GM23338 (cell line): ENCODE data around the gene RBM33. TPM values are rescaled to one million over a fixed set of nuclear protein-coding genes. Genes with fewer than 3 reads are reported as not detected.

Source experiments
- ATAC-seq: fragments of 200-7000 bp; cut with Tn5 transposase; 3 replicates; pipeline ENCODE4 v1.9.1; 2020
- DNase-seq: peaks from one replicate; pipeline ENCODE4 v3.0.0-alpha.2; 2015; ENCODE audit warnings: low spot score
- H2AFZ ChIP-seq: fragments of 200-600 bp; sonication (generic); 2 replicates; pipeline ENCODE4 v1.8.0; 2016; ENCODE audit warnings: antibody characterized with exemption, mild to moderate bottlenecking, moderate library complexity
- H3F3A ChIP-seq: fragments of 200-600 bp; sonication (generic); replicated peaks from 2 replicates; pipeline ENCODE4 v1.8.0; 2017; ENCODE audit warnings: antibody characterized with exemption, mixed run types, low read depth
- H3K27ac ChIP-seq: fragments of 200-600 bp; sonication (generic); 2 replicates; pipeline ENCODE4 v1.6.1; 2016; ENCODE audit warnings: low read depth
- H3K27me3 ChIP-seq: fragments of 200-600 bp; sonication (generic); 2 replicates; pipeline ENCODE4 v1.8.0; 2016; ENCODE audit warnings: mild to moderate bottlenecking, mixed run types, moderate library complexity; ENCODE audit not compliant: insufficient read depth
- H3K36me3 ChIP-seq: fragments of 200-600 bp; sonication (generic); 2 replicates; pipeline ENCODE4 v1.8.0; 2016; ENCODE audit warnings: mild to moderate bottlenecking; ENCODE audit not compliant: insufficient read depth
- H3K4me1 ChIP-seq: fragments of 200-600 bp; sonication (generic); 2 replicates; pipeline ENCODE4 v1.8.0; 2016; ENCODE audit warnings: mild to moderate bottlenecking, moderate library complexity; ENCODE audit not compliant: insufficient read depth
- H3K4me2 ChIP-seq: fragments of 200-600 bp; sonication (generic); 2 replicates; pipeline ENCODE4 v1.7.1; 2017; ENCODE audit warnings: mixed run types
- H3K4me3 ChIP-seq: fragments of 200-600 bp; sonication (generic); 2 replicates; pipeline ENCODE4 v1.6.1; 2016; ENCODE audit warnings: mixed run types
- H3K79me2 ChIP-seq: fragments of 200-600 bp; sonication (generic); replicated peaks from 2 replicates; pipeline ENCODE4 v1.8.0; 2017; ENCODE audit warnings: mild to moderate bottlenecking; ENCODE audit not compliant: insufficient read depth
- H3K9me2 ChIP-seq: fragments of 200-600 bp; sonication (generic); 2 replicates; pipeline ENCODE4 v1.8.0; 2017; ENCODE audit not compliant: insufficient read depth
- H4K20me1 ChIP-seq: fragments of 200-600 bp; sonication (generic); replicated peaks from 2 replicates; pipeline ENCODE4 v1.8.0; 2017; ENCODE audit warnings: mild to moderate bottlenecking; ENCODE audit not compliant: insufficient read depth
- H3K27ac Mint-ChIP-seq: 2 replicates; pipeline ENCODE4 v1.8.0; 2020; ENCODE audit warnings: inconsistent platforms, mild to moderate bottlenecking, moderate library complexity, mixed read lengths
- H3K27me3 Mint-ChIP-seq: 3 replicates; pipeline ENCODE4 v1.8.0; 2022; ENCODE audit warnings: low read depth, mild to moderate bottlenecking, moderate library complexity, mixed read lengths, inconsistent platforms; ENCODE audit not compliant: insufficient read depth, poor library complexity
- H3K36me3 Mint-ChIP-seq: 3 replicates; pipeline ENCODE4 v1.8.0; 2021; ENCODE audit warnings: low read depth, mild to moderate bottlenecking, inconsistent platforms, moderate library complexity, mixed read lengths
- H3K4me1 Mint-ChIP-seq: 3 replicates; pipeline ENCODE4 v1.8.0; 2020; ENCODE audit warnings: mild to moderate bottlenecking, inconsistent platforms, mixed read lengths
- H3K4me3 Mint-ChIP-seq: 3 replicates; pipeline ENCODE4 v1.8.0; 2021; ENCODE audit warnings: moderate library complexity, mild to moderate bottlenecking, inconsistent platforms, mixed read lengths
- H3K9me3 Mint-ChIP-seq: 3 replicates; pipeline ENCODE4 v1.8.0; 2020; ENCODE audit warnings: moderate library complexity, mild to moderate bottlenecking, inconsistent platforms, mixed read lengths
- CREB1 ChIP-seq: fragments of 250-450 bp; sonication (Bioruptor Pico); IDR thresholded peaks from 2 replicates; pipeline ENCODE4 v1.5.0; 2020; ENCODE audit warnings: low read depth, mild to moderate bottlenecking, moderate library complexity
- EZH2 ChIP-seq: fragments of 200-600 bp; sonication (generic); IDR thresholded peaks from one replicate; pipeline ENCODE4 v1.8.0; 2017; ENCODE audit warnings: antibody characterized with exemption, mild to moderate bottlenecking, low read depth; ENCODE audit not compliant: unreplicated experiment
- EZH2phosphoT487 ChIP-seq: fragments of 200-600 bp; sonication (generic); IDR thresholded peaks from one replicate; pipeline ENCODE4 v1.8.1; 2018; ENCODE audit warnings: antibody characterized with exemption; ENCODE audit not compliant: unreplicated experiment
- NANOG ChIP-seq: IDR thresholded peaks from 2 replicates; pipeline ENCODE4 v1.6.1; 2016; ENCODE audit warnings: antibody characterized with exemption, borderline replicate concordance
- POLR2AphosphoS5 ChIP-seq: IDR thresholded peaks from 2 replicates; pipeline ENCODE4 v1.6.1; 2016; ENCODE audit warnings: antibody characterized with exemption, low read depth
- polyA plus RNA-seq: library from polyadenylated mRNA; unstranded; fragments of >200 nt; fragmentation: Nextera tagmentation; extraction: Ambion mirVana; gene quantifications from 2 replicates; pipeline ENCODE4 v1.2.1, GENCODE V29; 2016
- total RNA-seq: library from RNA; depleted of rRNA; stranded (reverse); fragments of >200 nt; shearing (Covaris generic); gene quantifications from 2 replicates; pipeline ENCODE4 v1.2.3, GENCODE V29; 2014
- TF ChIP-seq, protein P1 (sequence below): IDR thresholded peaks from one replicate; pipeline ENCODE4 v1.6.1; 2018; ENCODE audit warnings: antibody characterized with exemption; ENCODE audit not compliant: unreplicated experiment
- TF ChIP-seq, protein P2 (sequence below): IDR thresholded peaks from 2 replicates; pipeline ENCODE4 v1.6.1; 2016; ENCODE audit warnings: antibody characterized with exemption
- TF ChIP-seq, protein P3 (sequence below): fragments of 250-450 bp; sonication (Bioruptor Pico); IDR thresholded peaks from 2 replicates; pipeline ENCODE4 v1.5.0; 2020; ENCODE audit warnings: mild to moderate bottlenecking, moderate library complexity

Gene RBM33
- total and polyA plus RNA-seq, 2 experiments from 2014 or later = 47.7 to 94.7 TPM

DNA sequence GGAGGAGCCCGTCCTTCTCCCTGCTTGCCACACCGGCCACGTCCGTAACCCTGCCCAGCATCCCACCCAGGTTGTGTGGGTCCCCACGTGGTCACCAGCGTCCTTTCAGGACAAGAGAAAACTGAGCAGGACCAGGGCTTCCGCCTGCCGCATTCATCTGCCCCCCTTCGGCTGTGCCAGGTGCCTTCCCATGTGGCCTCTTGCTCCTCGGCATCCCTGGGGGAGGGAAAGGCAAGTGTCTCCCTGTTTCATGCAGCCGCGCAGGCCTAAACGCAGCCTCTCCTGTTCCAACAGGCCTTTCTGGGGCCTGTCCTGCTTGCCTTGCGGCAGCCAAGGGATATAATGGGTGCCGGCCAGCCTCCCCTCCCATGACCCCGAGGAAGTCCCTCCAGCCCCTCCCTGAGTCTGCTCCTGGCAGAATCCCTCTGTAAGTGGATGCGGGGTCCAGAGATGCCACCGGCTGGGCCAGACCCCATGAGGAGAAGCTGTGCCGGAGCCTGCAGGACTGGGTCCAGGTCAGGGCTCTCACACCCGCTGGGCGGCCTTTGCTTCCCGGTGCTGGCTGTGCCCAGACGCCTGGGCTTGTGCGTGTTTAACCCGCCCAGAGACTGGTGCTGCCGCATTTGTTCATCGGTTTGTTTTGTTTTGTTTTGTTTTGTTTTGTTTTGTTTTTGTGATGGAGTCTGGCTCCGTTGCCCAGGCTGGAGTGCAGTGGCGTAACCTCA lies 144.7 kb downstream of the RBM33 start:
- ATAC-seq = no peak
- no peak for DNase-seq
- H3F3A ChIP-seq = no peaks in the 10 kb centered on the region
- no peaks in the 10 kb centered on the region for H3K9me2 ChIP-seq
- TF ChIP-seq CREB1 (no peak), EZH2 (no peak), EZH2phosphoT487 (no peak), NANOG (no peak), POLR2AphosphoS5 (no peak)
- TF ChIP-seq, protein P1, sequence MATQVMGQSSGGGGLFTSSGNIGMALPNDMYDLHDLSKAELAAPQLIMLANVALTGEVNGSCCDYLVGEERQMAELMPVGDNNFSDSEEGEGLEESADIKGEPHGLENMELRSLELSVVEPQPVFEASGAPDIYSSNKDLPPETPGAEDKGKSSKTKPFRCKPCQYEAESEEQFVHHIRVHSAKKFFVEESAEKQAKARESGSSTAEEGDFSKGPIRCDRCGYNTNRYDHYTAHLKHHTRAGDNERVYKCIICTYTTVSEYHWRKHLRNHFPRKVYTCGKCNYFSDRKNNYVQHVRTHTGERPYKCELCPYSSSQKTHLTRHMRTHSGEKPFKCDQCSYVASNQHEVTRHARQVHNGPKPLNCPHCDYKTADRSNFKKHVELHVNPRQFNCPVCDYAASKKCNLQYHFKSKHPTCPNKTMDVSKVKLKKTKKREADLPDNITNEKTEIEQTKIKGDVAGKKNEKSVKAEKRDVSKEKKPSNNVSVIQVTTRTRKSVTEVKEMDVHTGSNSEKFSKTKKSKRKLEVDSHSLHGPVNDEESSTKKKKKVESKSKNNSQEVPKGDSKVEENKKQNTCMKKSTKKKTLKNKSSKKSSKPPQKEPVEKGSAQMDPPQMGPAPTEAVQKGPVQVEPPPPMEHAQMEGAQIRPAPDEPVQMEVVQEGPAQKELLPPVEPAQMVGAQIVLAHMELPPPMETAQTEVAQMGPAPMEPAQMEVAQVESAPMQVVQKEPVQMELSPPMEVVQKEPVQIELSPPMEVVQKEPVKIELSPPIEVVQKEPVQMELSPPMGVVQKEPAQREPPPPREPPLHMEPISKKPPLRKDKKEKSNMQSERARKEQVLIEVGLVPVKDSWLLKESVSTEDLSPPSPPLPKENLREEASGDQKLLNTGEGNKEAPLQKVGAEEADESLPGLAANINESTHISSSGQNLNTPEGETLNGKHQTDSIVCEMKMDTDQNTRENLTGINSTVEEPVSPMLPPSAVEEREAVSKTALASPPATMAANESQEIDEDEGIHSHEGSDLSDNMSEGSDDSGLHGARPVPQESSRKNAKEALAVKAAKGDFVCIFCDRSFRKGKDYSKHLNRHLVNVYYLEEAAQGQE = no peak
- TF ChIP-seq, protein P2, sequence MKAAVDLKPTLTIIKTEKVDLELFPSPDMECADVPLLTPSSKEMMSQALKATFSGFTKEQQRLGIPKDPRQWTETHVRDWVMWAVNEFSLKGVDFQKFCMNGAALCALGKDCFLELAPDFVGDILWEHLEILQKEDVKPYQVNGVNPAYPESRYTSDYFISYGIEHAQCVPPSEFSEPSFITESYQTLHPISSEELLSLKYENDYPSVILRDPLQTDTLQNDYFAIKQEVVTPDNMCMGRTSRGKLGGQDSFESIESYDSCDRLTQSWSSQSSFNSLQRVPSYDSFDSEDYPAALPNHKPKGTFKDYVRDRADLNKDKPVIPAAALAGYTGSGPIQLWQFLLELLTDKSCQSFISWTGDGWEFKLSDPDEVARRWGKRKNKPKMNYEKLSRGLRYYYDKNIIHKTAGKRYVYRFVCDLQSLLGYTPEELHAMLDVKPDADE = no peak
- H3K79me2 ChIP-seq = no peaks in the 10 kb centered on the region
- H3K4me1 ChIP-seq = no peaks in the 10 kb centered on the region
- no peak overlapping the region for H3K4me3 ChIP-seq
- Mint-ChIP-seq H3K27me3 (peaks cover 32% of the 10 kb centered on the region), H3K27ac (no peak overlapping the region), H3K4me1 (peaks cover 2% of the 10 kb centered on the region; the same call in 1 of the 3 replicates), H3K9me3 (peaks cover 8% of the 10 kb centered on the region; the same call in 2 of the 3 replicates), H3K4me3 (no peak overlapping the region), H3K36me3 (no peaks in the 10 kb centered on the region)
- H2AFZ ChIP-seq = no peak overlapping the region
- H4K20me1 ChIP-seq = no peaks in the 10 kb centered on the region
- H3K36me3 ChIP-seq = no peaks in the 10 kb centered on the region
- peaks cover 23% of the 10 kb centered on the region for H3K27me3 ChIP-seq
- H3K27ac ChIP-seq = no peak overlapping the region
- no peak overlapping the region for H3K4me2 ChIP-seq

DNA sequence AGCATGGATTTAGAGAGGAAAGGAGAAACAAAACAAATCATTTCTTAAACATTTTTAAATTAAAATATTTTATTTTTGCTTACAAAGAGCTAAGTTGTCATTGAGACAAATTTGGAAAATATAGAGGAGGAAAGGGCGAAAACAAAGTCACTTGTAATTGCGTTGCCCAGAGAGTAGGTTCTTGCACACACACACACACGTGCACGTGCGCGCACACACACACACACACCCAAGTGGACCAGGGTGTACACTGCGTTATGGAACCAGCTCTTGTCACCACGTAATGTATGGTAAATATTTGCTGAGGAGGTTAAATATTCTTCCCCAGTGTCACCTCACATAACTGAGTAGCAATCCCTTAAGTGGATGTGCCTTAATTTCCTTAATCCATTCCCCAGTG lies 146.2 kb downstream of the RBM33 start:
- Histone ChIP-seq H3K36me3 (no peaks in the 10 kb centered on the region), H3F3A (no peaks in the 10 kb centered on the region), H3K27ac (no peak overlapping the region), H3K4me2 (no peak overlapping the region), H3K79me2 (no peaks in the 10 kb centered on the region), H3K9me2 (no peaks in the 10 kb centered on the region), H3K4me3 (no peak overlapping the region), H3K4me1 (no peaks in the 10 kb centered on the region), H3K27me3 (peaks cover 24% of the 10 kb centered on the region), H4K20me1 (no peaks in the 10 kb centered on the region), H2AFZ (no peak overlapping the region)
- Mint-ChIP-seq H3K36me3 (no peaks in the 10 kb centered on the region), H3K27ac (no peak overlapping the region), H3K4me1 (peaks cover 2% of the 10 kb centered on the region; the same call in 1 of the 3 replicates), H3K9me3 (peaks cover 8% of the 10 kb centered on the region; the same call in 2 of the 3 replicates), H3K27me3 (peaks cover 23% of the 10 kb centered on the region), H3K4me3 (no peak overlapping the region)
- TF ChIP-seq, protein P3, sequence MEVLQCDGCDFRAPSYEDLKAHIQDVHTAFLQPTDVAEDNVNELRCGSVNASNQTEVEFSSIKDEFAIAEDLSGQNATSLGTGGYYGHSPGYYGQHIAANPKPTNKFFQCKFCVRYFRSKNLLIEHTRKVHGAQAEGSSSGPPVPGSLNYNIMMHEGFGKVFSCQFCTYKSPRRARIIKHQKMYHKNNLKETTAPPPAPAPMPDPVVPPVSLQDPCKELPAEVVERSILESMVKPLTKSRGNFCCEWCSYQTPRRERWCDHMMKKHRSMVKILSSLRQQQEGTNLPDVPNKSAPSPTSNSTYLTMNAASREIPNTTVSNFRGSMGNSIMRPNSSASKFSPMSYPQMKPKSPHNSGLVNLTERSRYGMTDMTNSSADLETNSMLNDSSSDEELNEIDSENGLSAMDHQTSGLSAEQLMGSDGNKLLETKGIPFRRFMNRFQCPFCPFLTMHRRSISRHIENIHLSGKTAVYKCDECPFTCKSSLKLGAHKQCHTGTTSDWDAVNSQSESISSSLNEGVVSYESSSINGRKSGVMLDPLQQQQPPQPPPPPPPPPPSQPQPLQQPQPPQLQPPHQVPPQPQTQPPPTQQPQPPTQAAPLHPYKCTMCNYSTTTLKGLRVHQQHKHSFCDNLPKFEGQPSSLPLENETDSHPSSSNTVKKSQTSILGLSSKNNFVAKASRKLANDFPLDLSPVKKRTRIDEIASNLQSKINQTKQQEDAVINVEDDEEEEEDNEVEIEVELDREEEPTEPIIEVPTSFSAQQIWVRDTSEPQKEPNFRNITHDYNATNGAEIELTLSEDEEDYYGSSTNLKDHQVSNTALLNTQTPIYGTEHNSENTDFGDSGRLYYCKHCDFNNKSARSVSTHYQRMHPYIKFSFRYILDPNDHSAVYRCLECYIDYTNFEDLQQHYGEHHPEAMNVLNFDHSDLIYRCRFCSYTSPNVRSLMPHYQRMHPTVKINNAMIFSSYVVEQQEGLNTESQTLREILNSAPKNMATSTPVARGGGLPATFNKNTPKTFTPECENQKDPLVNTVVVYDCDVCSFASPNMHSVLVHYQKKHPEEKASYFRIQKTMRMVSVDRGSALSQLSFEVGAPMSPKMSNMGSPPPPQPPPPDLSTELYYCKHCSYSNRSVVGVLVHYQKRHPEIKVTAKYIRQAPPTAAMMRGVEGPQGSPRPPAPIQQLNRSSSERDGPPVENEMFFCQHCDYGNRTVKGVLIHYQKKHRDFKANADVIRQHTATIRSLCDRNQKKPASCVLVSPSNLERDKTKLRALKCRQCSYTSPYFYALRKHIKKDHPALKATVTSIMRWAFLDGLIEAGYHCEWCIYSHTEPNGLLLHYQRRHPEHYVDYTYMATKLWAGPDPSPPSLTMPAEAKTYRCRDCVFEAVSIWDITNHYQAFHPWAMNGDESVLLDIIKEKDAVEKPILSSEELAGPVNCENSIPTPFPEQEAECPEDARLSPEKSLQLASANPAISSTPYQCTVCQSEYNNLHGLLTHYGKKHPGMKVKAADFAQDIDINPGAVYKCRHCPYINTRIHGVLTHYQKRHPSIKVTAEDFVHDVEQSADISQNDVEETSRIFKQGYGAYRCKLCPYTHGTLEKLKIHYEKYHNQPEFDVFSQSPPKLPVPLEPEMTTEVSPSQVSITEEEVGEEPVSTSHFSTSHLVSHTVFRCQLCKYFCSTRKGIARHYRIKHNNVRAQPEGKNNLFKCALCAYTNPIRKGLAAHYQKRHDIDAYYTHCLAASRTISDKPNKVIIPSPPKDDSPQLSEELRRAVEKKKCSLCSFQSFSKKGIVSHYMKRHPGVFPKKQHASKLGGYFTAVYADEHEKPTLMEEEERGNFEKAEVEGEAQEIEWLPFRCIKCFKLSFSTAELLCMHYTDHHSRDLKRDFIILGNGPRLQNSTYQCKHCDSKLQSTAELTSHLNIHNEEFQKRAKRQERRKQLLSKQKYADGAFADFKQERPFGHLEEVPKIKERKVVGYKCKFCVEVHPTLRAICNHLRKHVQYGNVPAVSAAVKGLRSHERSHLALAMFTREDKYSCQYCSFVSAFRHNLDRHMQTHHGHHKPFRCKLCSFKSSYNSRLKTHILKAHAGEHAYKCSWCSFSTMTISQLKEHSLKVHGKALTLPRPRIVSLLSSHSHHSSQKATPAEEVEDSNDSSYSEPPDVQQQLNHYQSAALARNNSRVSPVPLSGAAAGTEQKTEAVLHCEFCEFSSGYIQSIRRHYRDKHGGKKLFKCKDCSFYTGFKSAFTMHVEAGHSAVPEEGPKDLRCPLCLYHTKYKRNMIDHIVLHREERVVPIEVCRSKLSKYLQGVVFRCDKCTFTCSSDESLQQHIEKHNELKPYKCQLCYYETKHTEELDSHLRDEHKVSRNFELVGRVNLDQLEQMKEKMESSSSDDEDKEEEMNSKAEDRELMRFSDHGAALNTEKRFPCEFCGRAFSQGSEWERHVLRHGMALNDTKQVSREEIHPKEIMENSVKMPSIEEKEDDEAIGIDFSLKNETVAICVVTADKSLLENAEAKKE = no peak
- no peak for TF ChIP-seq CREB1
- TF ChIP-seq, protein P2 = no peak
- no peak for TF ChIP-seq EZH2phosphoT487
- no peak for TF ChIP-seq NANOG
- ATAC-seq (no peak), DNase-seq (no peak)
